ENCODE results near the gene ETNK1.

DNA sequence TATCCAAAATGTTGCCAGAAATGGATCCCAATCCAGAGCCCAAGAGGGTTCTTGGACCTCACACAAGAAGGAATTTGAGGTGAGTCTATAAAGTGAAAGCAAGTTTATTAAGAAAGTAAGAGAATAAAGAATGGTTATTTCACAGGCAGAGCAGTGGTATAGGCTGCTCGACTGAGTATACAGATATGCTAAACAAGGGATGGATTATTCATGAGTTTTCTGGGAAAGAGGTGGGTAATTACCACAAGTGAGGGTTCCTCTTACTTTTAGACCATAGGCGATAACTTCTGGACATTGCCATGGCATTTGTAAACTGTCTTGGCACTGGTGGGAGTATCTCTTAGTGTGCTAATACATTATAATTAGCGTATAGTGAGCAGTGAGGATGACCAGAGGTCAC lies 73.6 kb downstream of the ETNK1 start:
- TF ChIP-seq, protein P1, sequence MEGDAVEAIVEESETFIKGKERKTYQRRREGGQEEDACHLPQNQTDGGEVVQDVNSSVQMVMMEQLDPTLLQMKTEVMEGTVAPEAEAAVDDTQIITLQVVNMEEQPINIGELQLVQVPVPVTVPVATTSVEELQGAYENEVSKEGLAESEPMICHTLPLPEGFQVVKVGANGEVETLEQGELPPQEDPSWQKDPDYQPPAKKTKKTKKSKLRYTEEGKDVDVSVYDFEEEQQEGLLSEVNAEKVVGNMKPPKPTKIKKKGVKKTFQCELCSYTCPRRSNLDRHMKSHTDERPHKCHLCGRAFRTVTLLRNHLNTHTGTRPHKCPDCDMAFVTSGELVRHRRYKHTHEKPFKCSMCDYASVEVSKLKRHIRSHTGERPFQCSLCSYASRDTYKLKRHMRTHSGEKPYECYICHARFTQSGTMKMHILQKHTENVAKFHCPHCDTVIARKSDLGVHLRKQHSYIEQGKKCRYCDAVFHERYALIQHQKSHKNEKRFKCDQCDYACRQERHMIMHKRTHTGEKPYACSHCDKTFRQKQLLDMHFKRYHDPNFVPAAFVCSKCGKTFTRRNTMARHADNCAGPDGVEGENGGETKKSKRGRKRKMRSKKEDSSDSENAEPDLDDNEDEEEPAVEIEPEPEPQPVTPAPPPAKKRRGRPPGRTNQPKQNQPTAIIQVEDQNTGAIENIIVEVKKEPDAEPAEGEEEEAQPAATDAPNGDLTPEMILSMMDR (IDR thresholded peaks at IDR 0.05): no peak
- TF ChIP-seq POLR2AphosphoS5 (IDR thresholded peaks at IDR 0.05) (no peak), POLR2A (IDR thresholded peaks at IDR 0.05) (no peak)

Measured in sigmoid colon (tissue), 4 donors.